NCI-H2107 treated with DMSO at 0.1 percent for 48 hours (cell line): ENCODE results near the gene NUP188.

Experiments
- DNase-seq: peaks from one replicate; lab custom pipeline; 2025; ENCODE audit not compliant: unreplicated experiment; lab: John Stamatoyannopoulos, UW

Gene NUP188

DNA sequence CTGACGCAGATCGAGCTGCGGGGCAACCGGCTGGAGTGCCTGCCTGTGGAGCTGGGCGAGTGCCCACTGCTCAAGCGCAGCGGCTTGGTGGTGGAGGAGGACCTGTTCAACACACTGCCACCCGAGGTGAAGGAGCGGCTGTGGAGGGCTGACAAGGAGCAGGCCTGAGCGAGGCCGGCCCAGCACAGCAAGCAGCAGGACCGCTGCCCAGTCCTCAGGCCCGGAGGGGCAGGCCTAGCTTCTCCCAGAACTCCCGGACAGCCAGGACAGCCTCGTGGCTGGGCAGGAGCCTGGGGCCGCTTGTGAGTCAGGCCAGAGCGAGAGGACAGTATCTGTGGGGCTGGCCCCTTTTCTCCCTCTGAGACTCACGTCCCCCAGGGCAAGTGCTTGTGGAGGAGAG is 31.3 kb upstream of the NUP188 start:
- no peak for DNase-seq

GRCh38 chr9:128916745-128917144 is 30.8 kb upstream of the NUP188 start:
- DNase-seq: no peak

GRCh38 chr9:128917151-128917849 is 30.2 kb upstream of the NUP188 start:
- DNase-seq: no peak

DNA sequence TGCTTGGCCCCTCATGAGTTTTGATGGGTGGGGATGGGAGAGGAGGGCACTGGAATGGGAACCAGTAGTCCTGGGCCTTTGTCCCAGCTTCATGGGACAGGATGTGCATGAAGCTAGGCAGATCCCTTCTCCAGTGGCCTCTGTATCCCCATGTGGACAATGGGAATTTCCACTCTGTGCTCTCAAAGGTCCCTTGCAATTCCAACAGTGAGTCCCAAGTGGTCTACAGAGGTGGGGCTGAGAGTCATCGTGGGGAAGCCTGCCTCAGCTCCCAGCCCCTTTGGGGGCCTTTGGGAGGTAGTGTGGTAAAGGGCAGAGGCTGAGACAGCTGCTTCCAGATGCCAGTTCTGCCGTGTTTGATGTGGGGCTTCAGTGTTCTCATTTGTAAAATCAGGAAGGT is 28.6 kb upstream of the NUP188 start:
- no peak for DNase-seq

- DNase-seq: no peak
Measured at GRCh38 chr9:128919402-128920089, 28.0 kb upstream of the NUP188 start.

DNA sequence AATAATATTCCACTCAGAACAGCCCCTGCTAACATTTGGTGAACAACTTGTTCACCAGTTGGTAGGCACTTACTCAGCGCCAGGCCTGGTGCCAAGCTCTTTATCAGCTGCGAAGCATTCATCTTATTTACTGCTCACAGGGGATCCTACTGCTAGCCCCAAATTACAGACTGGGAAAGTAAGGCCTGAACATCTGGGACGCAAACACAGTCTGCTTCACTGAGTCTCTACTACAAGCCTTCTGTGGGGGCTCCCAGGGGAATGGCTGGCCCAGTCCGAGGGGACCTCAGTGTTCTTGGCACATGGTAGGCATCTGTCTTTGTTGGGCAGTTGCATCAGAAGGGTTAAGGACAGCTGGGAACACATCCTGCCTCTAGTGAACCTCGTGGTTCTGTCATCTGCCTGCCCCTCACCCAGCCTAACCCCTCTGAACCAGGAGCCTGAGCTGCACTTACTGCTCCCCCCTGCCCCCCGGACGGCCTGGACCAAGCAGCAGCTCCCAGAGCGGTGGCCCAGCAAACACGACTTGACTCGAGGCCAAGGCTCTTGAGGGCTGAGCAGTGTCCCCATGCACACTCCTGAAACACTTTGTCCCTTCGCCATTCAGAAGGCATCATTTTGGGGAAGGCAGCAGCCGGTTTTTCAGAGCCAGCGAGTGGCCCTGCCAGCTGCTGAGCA is 27.0 kb upstream of the NUP188 start, which contains the start of gene PHYHD1:
Gene PHYHD1, plus strand, starts transcription at position 602 of the 678 bp plus-strand sequence. CDS start 1,342 bp downstream, outside the sequence.
- no peak for DNase-seq

- DNase-seq: no peak
Measured at GRCh38 chr9:128921881-128922763, 25.4 kb upstream of the NUP188 start.

DNA sequence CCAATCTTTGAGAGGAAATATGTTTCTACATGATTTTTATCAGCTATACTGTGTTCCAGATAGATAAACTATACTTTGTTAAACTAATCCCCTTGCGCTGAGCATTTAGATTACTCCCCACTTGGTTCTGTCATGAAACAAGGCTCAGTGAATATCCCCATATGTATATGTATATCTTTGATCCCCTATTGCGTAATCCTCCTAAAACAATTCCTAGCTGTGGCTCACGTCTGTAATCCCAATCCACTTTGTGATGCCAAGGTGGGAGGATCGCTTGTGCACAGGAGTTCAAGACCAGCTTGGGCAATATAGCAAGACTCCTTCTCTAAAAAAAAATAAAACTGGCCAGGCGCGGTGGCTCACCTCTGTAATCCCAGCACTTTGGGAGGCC is 24.0 kb upstream of the NUP188 start:
- no peak for DNase-seq

GRCh38 chr9:128927731-128928411 is 19.6 kb upstream of the NUP188 start:
- DNase-seq: no peak

DNA sequence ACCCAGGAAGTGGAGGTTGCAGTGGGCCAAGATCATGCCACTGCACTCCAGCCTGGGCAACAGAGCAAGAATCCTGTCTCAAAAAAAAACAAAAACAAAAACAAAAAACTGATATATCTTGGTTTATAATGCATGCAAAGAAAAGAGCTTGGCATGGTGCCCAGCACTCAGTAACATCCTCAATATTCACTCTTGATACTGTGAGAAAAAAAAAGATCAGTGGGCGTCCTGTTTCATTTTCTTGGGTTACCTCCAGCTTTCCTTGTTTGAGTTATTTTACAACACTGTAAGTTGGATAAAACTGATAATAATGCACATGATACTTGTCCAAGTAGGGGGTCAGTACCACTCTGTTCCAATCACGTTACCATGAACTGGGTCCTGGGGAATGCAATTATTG is 18.9 kb upstream of the NUP188 start:
- no peak for DNase-seq

DNA sequence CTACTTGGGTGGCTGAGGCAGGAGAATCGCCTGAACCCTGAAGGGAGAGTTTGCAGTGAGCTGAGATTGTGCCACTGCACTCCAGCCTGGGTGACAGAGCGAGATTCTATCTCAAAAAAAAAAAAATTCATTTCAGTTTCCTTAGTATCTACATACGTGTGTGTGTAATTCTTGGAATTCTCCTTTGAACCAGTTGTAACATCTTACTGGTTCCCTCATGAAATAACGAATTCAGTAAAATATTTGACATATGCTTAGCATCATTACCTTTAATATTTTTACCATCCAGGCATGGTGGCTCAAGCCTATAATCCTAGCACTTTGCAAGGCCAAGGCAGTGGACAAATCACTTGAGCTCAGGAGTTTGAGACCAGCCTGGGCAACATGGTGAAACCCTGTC is 17.9 kb upstream of the NUP188 start:
- DNase-seq: no peak

- no peak for DNase-seq
Measured at GRCh38 chr9:128933731-128934130, 13.8 kb upstream of the NUP188 start.

DNA sequence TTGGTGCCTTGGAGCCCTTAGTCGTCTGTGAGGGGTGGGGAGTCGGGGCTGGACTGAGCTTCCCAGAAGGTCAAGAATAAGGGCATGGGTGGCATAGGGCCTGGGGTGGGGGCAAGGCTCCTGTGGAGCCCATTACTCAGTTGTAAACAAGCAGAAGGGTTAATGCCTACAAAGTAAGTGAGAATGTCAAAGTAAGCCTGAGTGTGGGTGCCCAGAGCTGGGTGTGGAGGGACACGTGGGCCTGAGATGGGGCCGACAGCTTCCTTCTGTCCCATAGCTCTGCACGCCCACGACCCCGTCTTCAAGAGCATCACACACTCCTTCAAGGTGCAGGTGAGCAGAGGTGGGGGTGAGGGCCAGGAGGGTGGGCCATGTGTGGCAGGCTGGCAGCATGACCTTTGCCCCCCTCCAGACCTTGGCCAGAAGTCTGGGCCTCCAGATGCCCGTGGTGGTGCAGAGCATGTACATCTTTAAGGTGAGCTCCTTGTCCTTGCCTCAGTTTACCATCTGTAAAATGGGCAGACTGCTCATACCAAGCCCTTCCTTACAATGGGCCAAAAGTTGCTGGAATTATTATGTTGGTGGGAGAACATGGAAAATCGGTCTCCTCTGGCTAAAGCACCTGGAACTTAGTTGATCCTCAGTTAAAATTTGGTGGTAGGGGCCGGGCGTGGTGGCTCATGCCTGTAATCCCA is 11.2 kb upstream of the NUP188 start:
- no peak for DNase-seq

DNA sequence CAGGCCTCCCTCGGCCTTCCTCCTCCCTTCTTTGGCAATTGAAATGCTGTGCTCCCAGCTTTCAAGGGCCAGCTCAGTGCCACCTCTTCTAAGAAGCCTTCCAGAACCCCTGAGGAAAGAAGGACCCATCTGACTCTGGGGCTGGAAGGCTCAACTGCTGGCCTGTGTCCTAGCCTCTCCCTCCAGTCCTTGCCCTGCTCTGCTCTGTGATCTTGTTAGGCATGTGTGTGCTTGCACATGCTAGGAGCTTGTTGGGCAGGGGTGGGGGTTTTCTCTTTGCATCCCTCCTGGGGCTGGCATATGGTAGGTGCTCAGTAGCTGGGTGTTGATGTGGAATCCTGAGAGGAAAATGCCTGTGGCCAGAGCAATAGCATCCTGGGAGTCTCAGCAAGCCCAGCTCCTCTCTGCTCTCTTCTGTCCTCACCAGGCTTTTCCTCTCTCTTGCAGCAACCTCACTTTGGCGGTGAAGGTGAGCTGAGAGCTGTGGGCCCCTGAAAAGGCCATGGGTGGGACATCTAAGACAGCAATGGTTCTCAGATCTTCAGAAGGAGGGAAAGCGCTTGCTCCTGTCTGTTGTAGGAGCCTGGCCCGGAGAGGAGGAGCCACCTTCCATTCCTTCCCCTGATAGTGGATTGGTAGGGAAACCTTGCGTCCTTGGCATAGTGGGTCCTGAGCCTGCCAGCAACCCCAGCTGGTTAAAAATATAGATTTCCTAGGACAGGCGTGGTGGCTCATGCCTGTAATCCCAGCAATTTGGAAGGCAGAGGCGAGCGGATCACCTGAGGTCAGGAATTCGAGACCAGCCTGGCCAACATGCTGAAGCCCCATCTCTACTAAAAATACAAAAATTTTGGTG is 10.0 kb upstream of the NUP188 start:
- DNase-seq: no peak

DNA sequence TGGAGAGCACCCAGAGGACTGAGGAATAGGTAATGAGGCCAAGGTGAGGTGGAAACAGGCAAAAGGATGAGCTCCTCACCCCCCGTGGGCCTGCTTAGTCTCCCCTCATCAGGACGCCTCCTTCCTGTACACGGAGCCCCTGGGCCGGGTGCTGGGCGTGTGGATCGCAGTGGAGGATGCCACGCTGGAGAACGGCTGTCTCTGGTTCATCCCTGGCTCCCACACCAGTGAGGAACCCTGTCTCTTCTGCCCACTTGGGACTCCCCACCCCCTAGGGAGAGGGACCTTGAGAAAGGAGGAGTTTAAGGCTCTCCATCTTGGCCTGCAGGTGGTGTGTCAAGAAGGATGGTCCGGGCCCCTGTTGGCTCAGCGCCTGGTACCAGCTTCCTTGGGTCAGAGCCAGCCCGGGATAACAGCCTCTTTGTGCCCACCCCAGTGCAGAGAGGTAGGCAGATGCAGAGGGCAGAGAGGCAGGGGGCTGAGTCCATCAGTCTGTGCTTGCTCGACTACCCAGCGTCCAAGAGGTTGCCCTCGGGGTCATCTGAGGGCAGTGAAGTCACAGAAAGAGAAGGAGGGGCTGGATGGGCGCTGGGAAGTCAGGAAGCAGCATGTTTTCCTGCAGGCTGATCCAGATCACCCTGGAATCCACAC is 7.1 kb upstream of the NUP188 start:
- no peak for DNase-seq

GRCh38 chr9:128940946-128941755 is 6.3 kb upstream of the NUP188 start:
- no peak for DNase-seq

DNA sequence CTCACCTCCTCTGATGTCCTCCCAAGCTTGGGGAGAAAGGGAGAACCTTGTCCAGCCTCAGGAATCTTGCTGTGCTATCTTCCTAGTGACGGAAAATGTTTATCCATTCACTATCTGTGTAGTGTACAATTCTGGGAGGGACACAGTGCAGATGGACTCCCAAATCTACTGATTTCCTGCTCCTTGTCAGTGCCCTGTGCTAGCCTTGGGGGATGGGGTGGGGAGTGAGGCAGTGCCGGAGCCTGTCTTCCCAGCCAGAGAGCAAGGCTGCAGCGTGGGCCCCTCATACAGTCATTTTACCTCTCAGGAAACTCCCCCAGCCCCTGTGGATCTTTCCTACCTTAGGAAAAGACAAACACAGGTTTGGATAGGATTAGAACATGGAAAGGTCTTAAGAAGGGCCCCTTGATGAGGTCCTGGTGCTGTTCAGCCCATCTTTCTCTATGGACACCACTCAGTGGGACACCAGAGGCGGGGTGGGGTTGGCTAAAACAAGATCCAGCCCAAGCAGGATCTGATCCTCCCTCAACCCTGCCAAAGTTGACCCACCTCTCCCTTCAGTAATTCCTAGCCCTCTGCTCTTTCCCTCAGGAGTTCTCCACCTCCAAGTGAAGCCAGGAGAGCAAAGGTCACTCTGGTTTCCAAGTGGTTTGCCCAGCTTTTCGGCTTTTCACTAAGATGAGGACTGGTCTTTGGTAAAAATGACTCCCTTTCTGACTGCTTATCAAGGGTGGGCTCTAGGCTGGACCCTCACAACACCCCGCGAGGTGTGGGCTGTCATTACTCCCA is 3.5 kb upstream of the NUP188 start:
- DNase-seq: no peak
